Fibroblast of villous mesenchyme (primary cell): ENCODE results near the gene SORL1. TPM values are rescaled to one million over a fixed set of nuclear protein-coding genes. Genes with fewer than 3 reads are reported as not detected.
A peak's percentile ranks its signal among the peaks of the same experiment; 100 is the strongest.

Source experiments
- DNase-seq: peaks from one replicate; pipeline ENCODE4 v3.0.0-alpha.2; 2010; ENCODE audit warnings: low read depth
- H3K4me3 ChIP-seq: 2 replicates; pipeline ENCODE4 v1.5.1; 2011; ENCODE audit warnings: low read depth, mild to moderate bottlenecking, low read length
- CTCF ChIP-seq: IDR thresholded peaks from 2 replicates; pipeline ENCODE4 v1.5.1; 2012; ENCODE audit warnings: low read depth, mild to moderate bottlenecking, low read length; ENCODE audit not compliant: insufficient read depth
- total RNA-seq: library from RNA; depleted of rRNA; stranded (reverse); fragments of >200 nt; gene quantifications from 2 replicates; pipeline ENCODE4 v1.2.3, GENCODE V29; 2012

The SORL1 gene
- total RNA-seq, 1 donor, result 0.43 TPM

DNA sequence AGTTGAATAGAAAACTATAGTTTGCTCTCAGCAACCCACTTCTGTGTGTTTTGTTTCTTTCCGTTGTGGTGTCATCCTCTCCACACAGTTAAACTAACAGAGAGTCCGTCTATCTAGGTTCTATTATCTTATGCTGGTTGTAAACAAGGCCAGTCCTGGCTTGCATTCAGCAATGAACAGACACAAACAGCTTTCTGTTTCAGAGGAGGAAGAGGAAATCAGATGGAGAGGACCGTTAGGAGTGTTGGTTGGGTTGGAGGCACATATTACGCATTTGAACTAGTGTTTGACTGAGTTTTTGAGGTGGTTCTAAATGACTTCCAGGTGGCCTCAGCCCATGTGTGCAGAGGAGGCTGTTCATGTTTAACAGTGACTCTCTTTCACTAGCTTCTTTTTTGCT lies 130.2 kb downstream of the SORL1 start:
- no peak overlapping the region for H3K4me3 ChIP-seq
- peak; percentile 38 for DNase-seq
- TF ChIP-seq CTCF, result no peak

GRCh38 chr11:121583825-121584224 lies 131.7 kb downstream of the SORL1 start:
- TF ChIP-seq CTCF, result no peak
- no peak for DNase-seq
- H3K4me3 ChIP-seq, result no peak overlapping the region

DNA sequence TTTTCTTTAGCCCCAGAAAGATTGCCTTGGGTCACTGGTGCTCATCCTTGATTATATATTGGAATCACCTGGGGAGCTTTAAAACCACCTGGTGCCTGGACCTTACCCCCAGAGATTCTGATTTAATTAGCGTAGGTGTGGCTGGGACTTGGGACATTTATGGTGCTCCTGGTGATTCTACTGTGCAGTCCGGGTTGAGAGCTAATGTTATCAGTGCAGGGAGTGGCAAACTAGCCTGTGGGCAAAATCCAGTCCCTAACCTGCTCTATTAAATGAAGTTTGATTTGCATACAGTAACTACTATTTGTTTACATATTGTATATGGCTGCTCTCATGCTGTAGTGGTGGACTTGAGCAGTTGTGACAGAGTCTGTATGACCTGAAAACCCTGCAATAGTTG lies 134.6 kb downstream of the SORL1 start:
- H3K4me3 ChIP-seq, result no peak overlapping the region
- DNase-seq, result no peak
- TF ChIP-seq CTCF, result no peak

GRCh38 chr11:121587182-121587581 lies 135.1 kb downstream of the SORL1 start:
- TF ChIP-seq CTCF, result no peak
- no peak overlapping the region for H3K4me3 ChIP-seq
- DNase-seq, result no peak

DNA sequence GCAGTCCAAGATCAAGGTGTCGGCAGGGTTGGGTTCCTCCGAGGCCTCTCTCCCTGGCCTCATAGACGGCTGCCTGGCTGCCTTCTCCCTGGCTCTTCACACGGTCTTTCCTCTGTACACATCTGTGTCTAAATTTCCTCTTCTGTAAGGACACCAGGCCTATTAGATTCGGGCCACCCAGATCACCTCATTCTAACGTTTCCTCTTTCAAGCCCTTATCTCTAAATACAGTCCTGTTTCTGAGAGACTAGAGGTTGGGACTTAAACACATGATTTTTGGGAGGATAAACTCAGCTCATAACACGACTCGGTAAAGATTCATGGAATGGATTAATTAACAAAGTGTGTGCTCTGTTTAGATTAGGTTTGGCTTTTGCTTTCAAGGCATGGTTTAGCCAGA lies 136.6 kb downstream of the SORL1 start:
- DNase-seq, result no peak
- no peak overlapping the region for H3K4me3 ChIP-seq
- no peak for TF ChIP-seq CTCF

- no peak for TF ChIP-seq CTCF
- DNase-seq, result no peak
- no peak overlapping the region for H3K4me3 ChIP-seq
Observed at GRCh38 chr11:121589946-121590537, 137.9 kb downstream of the SORL1 start.

DNA sequence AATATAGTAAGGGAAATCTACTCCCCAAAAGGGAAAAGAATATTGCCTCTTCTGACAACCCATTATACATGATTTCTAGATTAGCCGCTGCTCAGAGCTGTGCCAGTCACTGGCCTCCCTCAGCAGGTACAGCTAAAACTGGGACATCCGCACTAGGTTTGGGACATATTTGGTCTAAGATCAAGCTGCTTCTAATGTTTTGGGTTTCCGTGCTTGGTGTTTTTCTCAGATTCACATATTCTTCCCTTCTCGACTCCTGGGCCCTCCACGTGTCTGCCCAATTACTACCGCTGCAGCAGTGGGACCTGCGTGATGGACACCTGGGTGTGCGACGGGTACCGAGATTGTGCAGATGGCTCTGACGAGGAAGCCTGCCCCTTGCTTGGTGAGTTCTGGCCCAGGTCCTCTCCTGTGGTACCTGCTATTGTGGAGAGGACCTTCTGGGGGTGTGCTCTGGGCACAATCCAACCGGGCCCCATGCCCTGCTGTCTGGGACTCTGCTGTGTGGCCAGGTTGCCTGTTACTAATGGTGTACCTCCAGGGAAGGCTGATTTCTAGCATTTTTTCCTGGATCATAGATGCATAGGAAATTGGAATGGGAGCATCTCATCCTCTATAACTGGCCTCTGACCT lies 138.8 kb downstream of the SORL1 start:
- DNase-seq, result no peak
- no peak overlapping the region for H3K4me3 ChIP-seq
- no peak for TF ChIP-seq CTCF
